OCI-LY7 (cell line): ENCODE measurements around the gene FEN1. TPM values are rescaled to one million over a fixed set of nuclear protein-coding genes. Genes with fewer than 3 reads are reported as not detected.

Experiments used
- BruUV-seq: library from RNA; stranded (reverse); fragments of 400-500 nt; replicated peaks from 2 replicates; lab custom pipeline; 2021; lab: Mats Ljungman, UMichigan
- CTCF ChIA-PET: fragments of 300-600 bp; sonication (Branson Sonifier 250); formaldehyde crosslinking; loops from one replicate; lab custom pipeline; 2022; ENCODE audit warnings: antibody characterized with exemption; ENCODE audit not compliant: unreplicated experiment; lab: Charles Lee
- POLR2A ChIA-PET: fragments of 300-600 bp; sonication (Branson Sonifier 250); formaldehyde crosslinking; loops from one replicate; lab custom pipeline; 2022; ENCODE audit warnings: antibody characterized with exemption; lab: Charles Lee
- DNase-seq: peaks from one replicate; pipeline ENCODE4 v3.0.0-alpha.2; 2015; ENCODE audit warnings: low spot score
- H2AFZ ChIP-seq: fragments of 200-600 bp; sonication (generic), shearing (Covaris generic); 2 replicates; pipeline ENCODE4 v1.6.1; 2014; ENCODE audit warnings: mild to moderate bottlenecking, antibody characterized with exemption, low read length, moderate library complexity
- H3K27ac ChIP-seq: fragments of 200-600 bp; sonication (generic); 2 replicates; pipeline ENCODE4 v1.5.1; 2014; ENCODE audit warnings: mixed run types, low read depth, mild to moderate bottlenecking, moderate library complexity, low read length, inconsistent platforms; ENCODE audit not compliant: poor library complexity, severe bottlenecking
- H3K36me3 ChIP-seq: fragments of 200-600 bp; sonication (generic); 2 replicates; pipeline ENCODE4 v1.6.1; 2014; ENCODE audit warnings: mild to moderate bottlenecking, antibody characterized with exemption, low read length, moderate library complexity, mixed read lengths; ENCODE audit not compliant: insufficient read depth
- H3K4me1 ChIP-seq: fragments of 200-600 bp; sonication (generic); 2 replicates; pipeline ENCODE4 v1.5.1; 2014; ENCODE audit warnings: mild to moderate bottlenecking, low read length; ENCODE audit not compliant: insufficient read depth, poor library complexity, severe bottlenecking
- H3K4me2 ChIP-seq: fragments of 200-600 bp; sonication (generic); 2 replicates; pipeline ENCODE4 v1.6.1; 2014; ENCODE audit warnings: mild to moderate bottlenecking, low read length
- H3K4me3 ChIP-seq: fragments of 200-600 bp; sonication (generic); 2 replicates; pipeline ENCODE4 v1.5.1; 2014; ENCODE audit warnings: mild to moderate bottlenecking, low read depth, low read length; ENCODE audit not compliant: poor library complexity, severe bottlenecking
- H3K79me2 ChIP-seq: fragments of 200-600 bp; sonication (generic); 2 replicates; pipeline ENCODE4 v1.6.1; 2016; ENCODE audit warnings: low read depth, mild to moderate bottlenecking, low read length, moderate library complexity, mixed read lengths; ENCODE audit not compliant: insufficient read depth
- H3K9me2 ChIP-seq: fragments of 200-600 bp; sonication (generic); 2 replicates; pipeline ENCODE4 v1.6.1; 2016; ENCODE audit warnings: mild to moderate bottlenecking, low read length, mixed read lengths; ENCODE audit not compliant: insufficient read depth
- H3K9me3 ChIP-seq: fragments of 200-600 bp; sonication (generic); 2 replicates; pipeline ENCODE4 v1.6.1; 2014; ENCODE audit warnings: mild to moderate bottlenecking, mixed run types, low read length, mixed read lengths
- H4K20me1 ChIP-seq: fragments of 200-600 bp; sonication (generic); 2 replicates; pipeline ENCODE4 v1.6.1; 2014; ENCODE audit warnings: mild to moderate bottlenecking, antibody characterized with exemption, low read length, moderate library complexity, mixed read lengths; ENCODE audit not compliant: insufficient read depth
- CTCF ChIP-seq: fragments of 200-600 bp; sonication (generic); conservative IDR thresholded peaks from 2 replicates; pipeline ENCODE4 v1.5.1; 2014; ENCODE audit warnings: mild to moderate bottlenecking, antibody characterized with exemption, low read length, moderate library complexity, mixed read lengths
- EZH2phosphoT487 ChIP-seq: fragments of 200-600 bp; sonication (generic); IDR thresholded peaks from 2 replicates; pipeline ENCODE4 v1.6.1; 2018; ENCODE audit warnings: low read depth, borderline replicate concordance, mild to moderate bottlenecking, mixed run types, antibody characterized with exemption, low read length, moderate library complexity, mixed read lengths
- intact Hi-C: fragments of 100-400 bp; cut with micrococcal nuclease; formaldehyde crosslinking; loops from one replicate; pipeline ENCODE4 v1.10.0; 2022; ENCODE audit not compliant: unreplicated experiment
- total RNA-seq, 2 experiments: library from RNA; depleted of rRNA in 1 of 2; stranded (reverse); fragments of >200 nt in 1 of 2; shearing (Covaris generic) in 1 of 2; gene quantifications; 2 replicates each; pipeline ENCODE4 v1.2.3, GENCODE V29; 2014 to 2022

The FEN1 gene
- total RNA-seq, 2 experiments from 2014 or later, result 123 to 153 TPM

GRCh38 chr11:61782299-61782698, 10.4 kb upstream of the FEN1 start:
- CTCF ChIA-PET, result no interaction called here
- intact Hi-C loops, result no loop called here
- BruUV-seq, result no TSS peak
- no peak overlapping the region for H3K4me3 ChIP-seq
- H3K4me2 ChIP-seq, result no peak overlapping the region
- H3K9me2 ChIP-seq, result no peaks in the 10 kb centered on the region
- TF ChIP-seq EZH2phosphoT487 (no peak), CTCF (no peak)
- POLR2A ChIA-PET, result interaction anchor here (0.9 kb wide), 1 partner anchor 9 kb away, joined by 3 read pairs; no protein-coding TSS in a partner anchor
- H3K9me3 ChIP-seq, result no peaks in the 10 kb centered on the region
- no peak for DNase-seq
- no peaks in the 10 kb centered on the region for H4K20me1 ChIP-seq
- no peaks in the 10 kb centered on the region for H3K79me2 ChIP-seq
- H2AFZ ChIP-seq, result no peak overlapping the region
- peaks cover 24% of the 10 kb centered on the region for H3K36me3 ChIP-seq
- H3K27ac ChIP-seq, result no peak overlapping the region
- H3K4me1 ChIP-seq, result no peaks in the 10 kb centered on the region

DNA sequence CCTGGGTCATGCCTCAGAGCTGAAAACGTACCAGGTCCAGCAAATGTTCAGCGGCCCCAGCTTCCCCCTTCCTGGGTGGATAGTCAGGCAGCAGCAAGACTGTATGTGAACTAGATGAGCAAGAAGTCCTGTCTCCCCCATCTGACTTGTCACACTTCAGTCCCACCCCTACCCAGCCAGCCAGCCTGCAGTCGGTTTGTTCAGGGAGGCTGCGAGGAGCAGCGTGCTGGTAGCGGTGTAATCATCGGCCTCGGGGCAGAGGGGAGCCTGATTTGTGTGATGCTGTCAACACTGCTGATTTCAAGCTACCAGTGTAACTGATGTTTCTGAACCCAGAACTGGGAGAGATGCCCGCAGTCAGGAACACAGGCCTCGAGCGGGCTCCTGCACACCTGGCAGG, 9.9 kb upstream of the FEN1 start:
- Histone ChIP-seq H3K4me2 (no peak overlapping the region), H3K9me2 (no peaks in the 10 kb centered on the region), H3K4me1 (no peaks in the 10 kb centered on the region), H3K36me3 (peaks cover 29% of the 10 kb centered on the region), H3K79me2 (no peaks in the 10 kb centered on the region), H3K9me3 (no peaks in the 10 kb centered on the region), H3K27ac (no peak overlapping the region), H4K20me1 (no peaks in the 10 kb centered on the region), H3K4me3 (no peak overlapping the region), H2AFZ (no peak overlapping the region)
- no peak for DNase-seq
- no peak for TF ChIP-seq CTCF
- TF ChIP-seq EZH2phosphoT487, result no peak
- ChIA-PET POLR2A (interaction anchor here (0.9 kb wide), 1 partner anchor 10 kb away, joined by 3 read pairs; no protein-coding TSS in a partner anchor), CTCF (no interaction called here)
- no TSS peak for BruUV-seq
- intact Hi-C loops, result no loop called here

GRCh38 chr11:61783717-61784505, 8.8 kb upstream of the FEN1 start:
- Histone ChIP-seq H3K4me3 (no peak overlapping the region), H2AFZ (no peak overlapping the region), H4K20me1 (no peaks in the 10 kb centered on the region), H3K4me1 (no peaks in the 10 kb centered on the region), H3K4me2 (no peak overlapping the region), H3K79me2 (no peaks in the 10 kb centered on the region), H3K9me3 (no peaks in the 10 kb centered on the region), H3K36me3 (peaks cover 40% of the 10 kb centered on the region), H3K27ac (no peak overlapping the region), H3K9me2 (no peaks in the 10 kb centered on the region)
- DNase-seq, result no peak
- BruUV-seq, result no TSS peak
- intact Hi-C loops, result no loop called here
- TF ChIP-seq EZH2phosphoT487, result no peak
- no peak for TF ChIP-seq CTCF
- ChIA-PET POLR2A (interaction anchor here (0.5 kb wide), 1 partner anchor 325 kb away, joined by 3 read pairs; no protein-coding TSS in a partner anchor), CTCF (interaction anchor here (1.0 kb wide), 1 partner anchor 9 kb away, joined by 3 read pairs; the partner anchor contains the start of genes FEN1 and TMEM258)
